HepG2 (cell line): ENCODE results near the gene RPEL1. TPM values are rescaled to one million over a fixed set of nuclear protein-coding genes. Genes with fewer than 3 reads are reported as not detected.
A peak's percentile ranks its signal among the peaks of the same experiment; 100 is the strongest.

Experiments
- ATF7 ChIP-seq, 2 experiments: fragments of 450-650 bp in 1 of 2; sonication (generic) in 1 of 2; formaldehyde crosslinking in 1 of 2; IDR thresholded peaks; 2 replicates each; pipeline versions ENCODE4 v1.4.0 to v1.6.1; 2016 to 2020; ENCODE audit warnings: antibody characterized with exemption in 1 of 2, mild to moderate bottlenecking in 1 of 2, missing genetic modification reagents in 1 of 2
- CEBPB ChIP-seq: IDR thresholded peaks from 2 replicates; pipeline ENCODE4 v1.6.1; 2011; ENCODE audit warnings: low read depth, low read length, improper control_type of control experiment, borderline replicate concordance
- CENPT ChIP-seq: sonication (generic); formaldehyde crosslinking; IDR thresholded peaks from 2 replicates; pipeline ENCODE4 v1.8.0; 2022; ENCODE audit warnings: low read depth, mild to moderate bottlenecking, moderate library complexity, missing genetic modification reagents
- CERS6 ChIP-seq: sonication (generic); formaldehyde crosslinking; IDR thresholded peaks from 2 replicates; pipeline ENCODE4 v1.5.0; 2020; ENCODE audit warnings: missing genetic modification reagents
- CREBL2 ChIP-seq: sonication (generic); formaldehyde crosslinking; IDR thresholded peaks from 2 replicates; pipeline ENCODE4 v1.8.1; 2023; ENCODE audit warnings: missing genetic modification reagents, mild to moderate bottlenecking, borderline replicate concordance
- DPF2 ChIP-seq: sonication (generic); formaldehyde crosslinking; IDR thresholded peaks from 2 replicates; pipeline ENCODE4 v1.4.0; 2020; ENCODE audit warnings: mild to moderate bottlenecking, low read depth, missing genetic modification reagents, borderline replicate concordance
- FOSL2 ChIP-seq: sonication (generic); formaldehyde crosslinking; IDR thresholded peaks from 2 replicates; pipeline ENCODE4 v1.4.0; 2020; ENCODE audit warnings: missing genetic modification reagents
- FOXC1 ChIP-seq: sonication (generic); formaldehyde crosslinking; IDR thresholded peaks from 2 replicates; pipeline ENCODE4 v1.8.0; 2022; ENCODE audit warnings: mild to moderate bottlenecking, missing genetic modification reagents, borderline replicate concordance
- HOXA5 ChIP-seq: sonication (generic); formaldehyde crosslinking; IDR thresholded peaks from 2 replicates; pipeline ENCODE4 v1.4.0; 2020; ENCODE audit warnings: missing genetic modification reagents
- KMT2B ChIP-seq: IDR thresholded peaks from 2 replicates; pipeline ENCODE4 v1.6.1; 2016; ENCODE audit warnings: missing genetic modification reagents, missing compliant biosample characterization
- LRRFIP1 ChIP-seq: sonication (generic); formaldehyde crosslinking; conservative IDR thresholded peaks from 2 replicates; pipeline ENCODE4 v1.4.0; 2020; ENCODE audit warnings: missing genetic modification reagents
- MYPOP ChIP-seq: sonication (generic); formaldehyde crosslinking; IDR thresholded peaks from 2 replicates; pipeline ENCODE4 v1.8.1; 2023; ENCODE audit warnings: mild to moderate bottlenecking, moderate library complexity, missing genetic modification reagents
- MZF1 ChIP-seq: sonication (generic); formaldehyde crosslinking; IDR thresholded peaks from 2 replicates; pipeline ENCODE4 v1.8.1; 2023; ENCODE audit warnings: mild to moderate bottlenecking, missing genetic modification reagents, borderline replicate concordance
- NR0B2 ChIP-seq: sonication (generic); formaldehyde crosslinking; IDR thresholded peaks from 2 replicates; pipeline ENCODE4 v1.4.0; 2020; ENCODE audit warnings: mild to moderate bottlenecking, missing genetic modification reagents
- NRL ChIP-seq: sonication (generic); formaldehyde crosslinking; IDR thresholded peaks from 2 replicates; pipeline ENCODE4 v1.5.0; 2020; ENCODE audit warnings: missing genetic modification reagents, mild to moderate bottlenecking, moderate library complexity, borderline replicate concordance
- RBFOX2 ChIP-seq: fragments of 200-400 bp; formaldehyde crosslinking; IDR thresholded peaks from 2 replicates; pipeline ENCODE4 v1.6.1; 2017; ENCODE audit warnings: low read depth, mild to moderate bottlenecking, low read length
- SAFB2 ChIP-seq: sonication (generic); formaldehyde crosslinking; IDR thresholded peaks from 2 replicates; pipeline ENCODE4 v1.5.1; 2020; ENCODE audit warnings: missing genetic modification reagents, low read depth, mild to moderate bottlenecking, borderline replicate concordance
- TBX3 ChIP-seq: fragments of 450-650 bp; IDR thresholded peaks from 2 replicates; pipeline ENCODE4 v1.6.1; 2017; ENCODE audit warnings: antibody characterized with exemption, mild to moderate bottlenecking, inconsistent platforms, borderline replicate concordance
- THYN1 ChIP-seq: sonication (generic); formaldehyde crosslinking; IDR thresholded peaks from 2 replicates; pipeline ENCODE4 v1.8.1; 2023; ENCODE audit warnings: low read depth, mild to moderate bottlenecking, moderate library complexity, missing genetic modification reagents, borderline replicate concordance
- TOE1 ChIP-seq: sonication (generic); formaldehyde crosslinking; IDR thresholded peaks from 2 replicates; pipeline ENCODE4 v1.4.0; 2020; ENCODE audit warnings: mild to moderate bottlenecking, missing genetic modification reagents
- ZBTB42 ChIP-seq: sonication (generic); formaldehyde crosslinking; IDR thresholded peaks from 2 replicates; pipeline ENCODE4 v1.5.0; 2020; ENCODE audit warnings: mild to moderate bottlenecking, missing genetic modification reagents
- ZFP41 ChIP-seq: sonication (generic); formaldehyde crosslinking; IDR thresholded peaks from 2 replicates; pipeline ENCODE4 v1.4.0; 2020; ENCODE audit warnings: mild to moderate bottlenecking, missing genetic modification reagents, borderline replicate concordance
- ZNF136 ChIP-seq: sonication (generic); formaldehyde crosslinking; IDR thresholded peaks from 2 replicates; pipeline ENCODE4 v1.8.1; 2022; ENCODE audit warnings: low read depth, mild to moderate bottlenecking, moderate library complexity, missing genetic modification reagents
- ZNF251 ChIP-seq: sonication (generic); formaldehyde crosslinking; IDR thresholded peaks from 2 replicates; pipeline ENCODE4 v1.9.0; 2021; ENCODE audit warnings: mild to moderate bottlenecking, missing genetic modification reagents
- ZNF33A ChIP-seq: sonication (generic); formaldehyde crosslinking; IDR thresholded peaks from 2 replicates; pipeline ENCODE4 v1.5.1; 2020; ENCODE audit warnings: missing genetic modification reagents, mild to moderate bottlenecking, moderate library complexity, borderline replicate concordance
- polyA plus RNA-seq, 8 experiments: library from polyadenylated mRNA; depleted of rRNA in 3 of 8; stranded (reverse) in 7 of 8; unstranded in 1 of 8; fragments of >200 nt; fragmentation: Illumina TruSeq in 4 of 8; extraction: Trizol in 4 of 8; gene quantifications; 2 replicates each; pipeline versions ENCODE4 v1.2.1 to v1.2.3, GENCODE V29; 2011 to 2016; ENCODE audit warnings: low read depth in 4 of 8, missing spikeins in 1 of 8, mixed read lengths in 1 of 8; ENCODE audit not compliant: insufficient read depth in 1 of 8
- total RNA-seq, 5 experiments: library from RNA; depleted of rRNA; stranded (reverse); fragments of >200 nt; fragmentation: Illumina TruSeq; extraction: Trizol; gene quantifications; 2 replicates each; pipeline ENCODE4 v1.2.3, GENCODE V29; 2016; ENCODE audit warnings: low read depth in 1 of 5

The RPEL1 gene
- total and polyA plus RNA-seq, 2 of the 13 experiments (the other 11 are each of a cell fraction or from before 2014, with no cell fraction given): 0.04 to 0.07 TPM

- TF ChIP-seq ZNF33A (CRISPR knock-in tag) (no peak), CERS6 (CRISPR knock-in tag) (no peak), CEBPB (no peak), ZBTB42 (CRISPR knock-in tag) (no peak), FOXC1 (peak; percentile 73; the same call in 1 of the 2 replicates), CREBL2 (CRISPR knock-in tag) (peak; percentile 56; the same call in 1 of the 2 replicates), TOE1 (no peak), ATF7 (IDR thresholded peaks at IDR 0.05) (no peak), ATF7 (CRISPR knock-in tag; IDR thresholded peaks at IDR 0.05) (no peak), SAFB2 (CRISPR knock-in tag) (no peak), MYPOP (CRISPR knock-in tag) (no peak), TBX3 (no peak), ZNF251 (CRISPR knock-in tag) (no peak), ZFP41 (no peak), FOSL2 (CRISPR knock-in tag) (peak; percentile 46), LRRFIP1 (CRISPR knock-in tag) (0 out of 2 replicates have a peak, but pooled peaks have one; percentile 79), CENPT (CRISPR knock-in tag) (no peak), NR0B2 (CRISPR knock-in tag) (no peak), RBFOX2 (no peak), DPF2 (no peak), THYN1 (CRISPR knock-in tag) (no peak), HOXA5 (CRISPR knock-in tag) (peak; percentile 93), KMT2B (CRISPR knock-in tag) (0 out of 2 replicates have a peak, but pooled peaks have one; percentile 44), NRL (CRISPR knock-in tag) (no peak), MZF1 (no peak), ZNF136 (CRISPR knock-in tag) (0 out of 2 replicates have a peak, but pooled peaks have one; percentile 44)
These were observed 20.1 kb downstream of the RPEL1 start (continued) for GRCh38 chr10:103265717-103266329.
